BLaER1 treated with 17β-estradiol and CSF1 and Interleukin-3, amounts not matched to agents 10 nM and 100 nM (cell line): ENCODE data around the gene FADS2.

ENCODE experiments used
- H3K27ac ChIP-seq, 11 experiments: shearing (Covaris generic); formaldehyde crosslinking; 2 replicates each; pipeline ENCODE4 v1.8.1; 2022
- H3K27me3 ChIP-seq, 11 experiments: shearing (Covaris generic); formaldehyde crosslinking; 2 replicates each; pipeline ENCODE4 v1.8.1; 2022
- H3K36me3 ChIP-seq, 11 experiments: shearing (Covaris generic); formaldehyde crosslinking; 2 replicates each; pipeline ENCODE4 v1.8.1; 2022
- H3K4me1 ChIP-seq, 10 experiments: shearing (Covaris generic); formaldehyde crosslinking; 2 replicates each; pipeline ENCODE4 v1.8.1; 2022
- H3K4me2 ChIP-seq, 11 experiments: shearing (Covaris generic); formaldehyde crosslinking; 2 replicates each; pipeline ENCODE4 v1.8.1; 2022
- H3K4me3 ChIP-seq, 10 experiments: shearing (Covaris generic); formaldehyde crosslinking; 2 replicates each; pipeline ENCODE4 v1.8.1; 2022
- H3K9ac ChIP-seq, 11 experiments: shearing (Covaris generic); formaldehyde crosslinking; 2 replicates each; pipeline ENCODE4 v1.8.1; 2022
- H3K9me3 ChIP-seq, 11 experiments: shearing (Covaris generic); formaldehyde crosslinking; replicated peaks in 1 of 11; 2 replicates each; pipeline ENCODE4 v1.8.1; 2022
- H4K20me1 ChIP-seq, 11 experiments: shearing (Covaris generic); formaldehyde crosslinking; 2 replicates each; pipeline ENCODE4 v1.8.1; 2022
- Cebpa-rat ChIP-seq, 11 experiments: shearing (Covaris generic); IDR thresholded peaks; 2 replicates each; pipeline ENCODE4 v1.8.1; 2022

The FADS2 gene

DNA sequence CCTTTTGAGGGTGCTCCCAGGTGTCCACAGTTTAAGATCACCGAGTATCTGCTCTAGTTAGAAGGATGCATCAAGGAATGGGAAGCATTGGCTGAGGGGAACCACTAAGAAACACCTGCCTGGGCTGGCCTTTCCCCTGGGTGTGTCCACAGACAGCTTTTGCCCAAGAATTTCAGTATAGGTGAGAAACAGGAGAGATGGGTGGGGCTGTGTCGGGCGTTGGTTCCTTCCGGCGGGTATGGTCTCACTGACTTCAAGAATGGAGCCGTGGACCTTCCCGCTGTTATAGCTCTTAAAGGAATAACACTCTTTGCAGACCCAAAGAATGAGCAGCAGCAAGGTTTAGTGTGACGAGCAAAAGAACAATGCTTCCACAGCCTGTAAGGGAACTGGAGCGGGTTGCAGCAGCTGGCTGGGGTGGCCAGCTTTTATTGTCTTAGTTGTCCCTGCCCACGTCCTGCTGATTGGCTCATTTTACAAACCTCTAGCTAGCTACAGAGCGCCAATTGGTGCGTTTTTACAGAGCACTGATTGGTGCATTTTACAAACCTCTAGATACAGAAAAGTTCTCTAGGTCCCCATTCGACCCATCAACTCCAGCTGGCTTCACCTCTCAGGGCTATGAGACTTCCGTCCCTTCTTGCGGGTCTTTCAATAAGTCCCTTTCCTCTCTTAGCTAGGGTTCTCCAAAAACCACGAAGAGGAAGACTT, 13.7 kb upstream of the FADS2 start:
- peaks cover 7 to 29% (median 22%) of the 10 kb centered on the region in 10 experiments; a peak in 19 of 20 replicates for H3K4me1 ChIP-seq
- peak overlapping the region; percentile 91 to 98 (median 98) for H3K9ac ChIP-seq

DNA sequence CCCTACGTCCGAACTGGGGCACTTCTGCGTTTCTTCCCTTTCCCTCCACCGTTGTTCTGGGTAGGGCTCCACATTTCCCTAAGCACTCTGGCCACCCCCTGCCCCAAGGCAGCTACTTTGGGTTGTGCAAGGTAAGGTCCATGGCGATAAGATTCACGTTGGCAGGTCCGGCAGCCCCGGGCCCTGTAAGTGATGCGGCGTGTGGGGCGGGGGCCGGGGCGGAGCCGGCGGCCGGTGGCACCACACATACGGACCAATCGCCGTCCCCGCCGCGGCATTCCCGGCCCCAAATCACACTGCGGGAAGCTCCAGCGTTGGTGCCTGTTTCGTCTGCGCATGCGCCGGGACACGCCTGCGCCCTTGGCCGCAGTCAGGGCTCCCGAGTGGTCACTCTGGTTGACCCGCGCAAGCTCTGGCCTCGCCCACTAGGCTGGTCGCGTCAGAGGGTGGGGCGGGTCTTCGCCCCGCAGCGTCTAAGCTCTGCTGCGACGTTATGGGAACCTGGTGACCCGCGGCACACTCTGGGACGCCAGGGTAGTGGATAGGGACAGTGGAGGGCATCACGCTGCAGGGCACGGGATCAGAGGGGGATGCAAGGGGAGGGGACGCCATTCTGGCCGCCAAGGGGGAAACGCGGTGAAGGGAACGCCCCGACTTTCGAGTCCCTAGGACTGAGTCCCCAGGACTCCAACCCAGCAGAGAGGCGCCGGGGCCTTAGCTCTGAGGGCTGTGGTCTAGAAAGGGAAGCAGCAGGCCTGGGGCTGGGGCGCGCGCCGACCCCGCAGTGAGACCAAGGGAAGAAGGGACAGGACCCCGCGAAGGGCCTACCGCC, 12.9 kb upstream of the FADS2 start:
- Histone ChIP-seq H3K4me3 (peak overlapping the region; percentile 66 to 95 (median 90)), H4K20me1 (peaks cover 0 to 30% (median 3%) of the 10 kb centered on the region in 11 experiments; a peak in 8 of 22 replicates), H3K27me3 (no peaks in the 10 kb centered on the region), H3K4me1 (peaks cover 7 to 33% (median 22%) of the 10 kb centered on the region in 10 experiments; a peak in 19 of 20 replicates), H3K4me2 (peak overlapping the region; percentile 79 to 99 (median 89)), H3K27ac (peak overlapping the region; percentile 90 to 98 (median 97)), H3K9ac (peak overlapping the region; percentile 91 to 98 (median 98)), H3K9me3 (peaks cover 0 to 8% (median 4%) of the 10 kb centered on the region in 11 experiments; a peak in 10 of 22 replicates), H3K36me3 (peaks cover 32 to 44% (median 41%) of the 10 kb centered on the region in 11 experiments)
- no peak for TF ChIP-seq Cebpa-rat (IDR thresholded peaks at IDR 0.05)

More for the DNA sequence above, 13.7 kb upstream of the FADS2 start:
- Histone ChIP-seq H3K36me3 (peaks cover 40 to 52% (median 49%) of the 10 kb centered on the region in 11 experiments), H3K4me2 (peak overlapping the region; percentile 79 to 99 (median 89)), H3K4me3 (peak overlapping the region; percentile 66 to 95 (median 90)), H3K9me3 (peaks cover 0 to 8% (median 4%) of the 10 kb centered on the region in 11 experiments; a peak in 10 of 22 replicates), H4K20me1 (peaks cover 0 to 38% (median 3%) of the 10 kb centered on the region in 11 experiments; a peak in 9 of 22 replicates), H3K27me3 (no peaks in the 10 kb centered on the region), H3K27ac (peak overlapping the region; percentile 90 to 98 (median 97); a peak in 21 of 22 replicates)
- no peak for TF ChIP-seq Cebpa-rat (IDR thresholded peaks at IDR 0.05)

DNA sequence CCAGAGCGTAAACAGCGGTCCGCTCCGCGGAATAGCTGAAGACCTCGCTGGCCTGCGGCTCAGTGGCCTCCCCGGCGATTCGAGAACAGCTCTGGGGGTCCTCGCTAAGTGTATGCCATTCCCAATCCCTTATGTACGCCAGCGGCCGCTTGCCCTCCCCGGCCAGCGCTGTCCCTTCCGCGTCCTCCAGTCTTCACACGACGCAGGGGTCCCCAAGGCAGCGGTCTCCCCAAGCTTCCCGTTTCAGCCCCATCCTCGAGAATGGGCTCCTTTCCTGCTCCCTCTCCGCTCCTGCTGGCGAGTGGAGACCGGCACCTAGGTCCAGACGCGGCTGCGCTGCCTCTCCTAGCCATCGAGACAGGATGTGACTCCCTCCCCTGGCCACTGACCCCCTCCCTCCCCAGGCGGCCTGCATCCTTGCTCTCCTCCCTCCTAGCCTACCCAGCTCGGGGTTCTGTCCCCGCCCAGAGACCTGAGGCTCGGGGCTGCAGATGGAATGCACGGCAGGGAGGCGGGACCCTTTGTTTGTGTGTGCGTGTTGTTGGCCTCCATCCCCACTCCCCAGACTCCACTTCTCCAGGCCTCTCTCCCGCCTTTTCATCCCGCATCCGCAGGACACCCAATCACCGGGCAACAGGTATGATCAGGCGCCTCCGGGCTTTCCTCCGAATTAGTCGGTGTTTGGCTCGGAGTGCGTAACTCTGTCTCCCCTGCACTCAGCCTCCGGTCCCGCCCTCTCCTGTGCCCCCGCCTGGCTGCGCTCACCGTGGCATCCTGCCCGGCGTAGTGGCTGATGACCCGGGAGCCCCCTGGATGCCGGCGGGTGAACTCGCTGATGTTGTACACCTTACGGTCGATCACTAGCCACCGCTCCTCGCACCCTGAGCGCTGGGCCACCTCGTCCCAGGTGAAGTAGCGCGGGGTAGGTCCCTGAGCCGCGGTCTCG, 12.0 kb upstream of the FADS2 start:
- peaks cover 7 to 41% (median 22%) of the 10 kb centered on the region in 10 experiments; a peak in 19 of 20 replicates for H3K4me1 ChIP-seq

DNA sequence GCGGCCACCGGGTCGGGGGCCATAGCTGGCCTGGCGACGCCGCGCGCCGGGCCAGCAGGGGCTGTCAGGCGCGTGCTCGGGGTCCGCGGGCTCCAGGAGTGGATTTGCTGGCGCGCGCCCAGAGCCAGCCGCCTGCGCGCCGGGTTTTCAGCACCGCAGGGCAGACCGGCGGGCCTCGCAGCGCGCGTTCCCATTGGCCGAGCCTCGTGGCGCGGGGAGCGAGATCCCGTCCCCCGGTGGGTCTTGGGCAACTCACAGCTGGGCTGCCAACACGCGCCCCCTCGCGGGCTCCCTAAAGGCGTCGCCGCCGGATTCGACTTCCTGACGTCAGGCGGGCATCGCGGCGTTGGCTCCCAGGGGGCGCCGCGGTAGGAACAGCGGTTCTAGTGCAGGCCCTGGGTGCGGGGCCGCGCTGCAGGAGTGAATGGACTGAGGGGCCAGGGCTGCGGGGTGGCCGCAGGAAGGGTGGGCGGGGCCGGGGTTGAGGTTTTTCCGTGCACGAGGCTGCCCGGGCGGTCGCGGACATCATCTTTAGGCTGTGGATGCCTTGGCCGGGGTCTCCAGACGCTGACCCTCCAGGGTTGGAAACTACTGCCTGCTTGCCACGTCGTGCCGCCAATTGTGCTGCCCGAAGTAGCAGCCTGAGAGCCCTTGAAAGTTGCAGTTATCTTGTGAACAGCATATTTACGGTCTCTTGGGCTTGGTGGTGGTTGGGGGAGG, 11.2 kb upstream of the FADS2 start, which contains the start of gene FADS1:
FADS1 (minus strand) TSS at position 268 of the 720 bp plus-strand sequence; CDS start at position 194, 74 bp downstream.
- TF ChIP-seq Cebpa-rat (IDR thresholded peaks at IDR 0.05): peak in 8 of 11 experiments; percentile 65 to 95 (median 84); a peak in 15 of 22 replicates
- peaks cover 0 to 8% (median 4%) of the 10 kb centered on the region in 11 experiments; a peak in 10 of 22 replicates for H3K9me3 ChIP-seq
- H4K20me1 ChIP-seq: peaks cover 0 to 13% (median 0%) of the 10 kb centered on the region in 11 experiments; a peak in 4 of 22 replicates
- H3K9ac ChIP-seq: peak within 1 kb of the TSS; percentile 91 to 98 (median 98)
- peak within 1 kb of the TSS; percentile 79 to 99 (median 89) for H3K4me2 ChIP-seq
- H3K27me3 ChIP-seq: no peaks in the 10 kb centered on the region
- peak within 1 kb of the TSS; percentile 66 to 95 (median 90) for H3K4me3 ChIP-seq
- peaks cover 15 to 27% (median 24%) of the 10 kb centered on the region in 11 experiments for H3K36me3 ChIP-seq
- peaks cover 7 to 41% (median 22%) of the 10 kb centered on the region in 10 experiments; a peak in 19 of 20 replicates for H3K4me1 ChIP-seq
- peak within 1 kb of the TSS; percentile 90 to 98 (median 97) for H3K27ac ChIP-seq

More for the DNA sequence above, 12.0 kb upstream of the FADS2 start:
- peaks cover 0 to 8% (median 4%) of the 10 kb centered on the region in 11 experiments; a peak in 10 of 22 replicates for H3K9me3 ChIP-seq
- no peak for TF ChIP-seq Cebpa-rat (IDR thresholded peaks at IDR 0.05)
- H3K4me3 ChIP-seq: peak overlapping the region; percentile 66 to 95 (median 90)
- peak overlapping the region; percentile 90 to 98 (median 97) for H3K27ac ChIP-seq
- H3K36me3 ChIP-seq: peaks cover 23 to 35% (median 32%) of the 10 kb centered on the region in 11 experiments
- H3K9ac ChIP-seq: peak overlapping the region; percentile 91 to 98 (median 98)
- H4K20me1 ChIP-seq: peaks cover 0 to 22% (median 0%) of the 10 kb centered on the region in 11 experiments; a peak in 4 of 22 replicates
- H3K27me3 ChIP-seq: no peaks in the 10 kb centered on the region
- peak overlapping the region; percentile 79 to 99 (median 89) for H3K4me2 ChIP-seq

DNA sequence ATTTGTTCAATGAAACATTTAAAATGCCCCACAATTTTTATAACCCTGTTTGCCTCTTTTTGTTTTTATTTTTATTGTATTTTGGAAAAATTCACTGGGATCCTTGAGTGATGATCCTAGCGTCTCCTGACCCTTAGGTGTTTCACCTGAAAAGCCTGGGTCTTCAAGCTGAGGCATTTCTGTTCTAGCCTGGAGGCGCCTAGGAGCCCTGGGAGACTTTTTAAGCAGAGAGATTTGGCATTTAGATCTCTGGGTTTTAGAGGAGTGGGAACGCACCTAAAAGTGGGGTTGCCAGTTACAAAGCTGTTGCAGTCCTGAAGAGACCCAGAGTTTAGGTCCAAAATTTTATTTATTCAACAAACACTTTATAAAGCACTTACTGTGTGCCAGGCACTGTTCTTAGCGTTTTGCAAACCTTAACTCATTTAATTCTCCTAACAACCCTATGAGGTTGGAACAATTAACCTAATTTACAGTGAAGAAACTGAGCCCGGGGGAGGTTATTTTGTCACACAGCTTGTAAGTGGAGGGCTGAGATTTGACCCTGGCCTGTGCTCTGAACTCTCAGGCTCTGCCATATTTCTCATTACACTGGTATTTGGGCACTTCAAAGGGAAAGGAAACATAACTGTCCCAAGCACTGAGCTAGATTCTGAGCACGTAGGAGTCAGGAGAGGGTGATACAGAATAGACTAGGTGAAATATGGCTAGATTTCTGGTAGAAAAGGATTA, 10.5 kb upstream of the FADS2 start:
- Histone ChIP-seq H3K27ac (peak overlapping the region; percentile 25 to 98 (median 97); a peak in 19 of 22 replicates), H3K4me3 (peak overlapping the region; percentile 66 to 95 (median 90)), H4K20me1 (peaks cover 0 to 6% (median 0%) of the 10 kb centered on the region in 11 experiments; a peak in 3 of 22 replicates), H3K4me1 (peaks cover 7 to 41% (median 22%) of the 10 kb centered on the region in 10 experiments; a peak in 19 of 20 replicates), H3K4me2 (peak overlapping the region; percentile 79 to 99 (median 89)), H3K9ac (peak overlapping the region; percentile 64 to 98 (median 98)), H3K36me3 (peaks cover 7 to 19% (median 16%) of the 10 kb centered on the region in 11 experiments), H3K27me3 (no peaks in the 10 kb centered on the region), H3K9me3 (peaks cover 0 to 8% (median 4%) of the 10 kb centered on the region in 11 experiments; a peak in 10 of 22 replicates)
- no peak for TF ChIP-seq Cebpa-rat (IDR thresholded peaks at IDR 0.05)

DNA sequence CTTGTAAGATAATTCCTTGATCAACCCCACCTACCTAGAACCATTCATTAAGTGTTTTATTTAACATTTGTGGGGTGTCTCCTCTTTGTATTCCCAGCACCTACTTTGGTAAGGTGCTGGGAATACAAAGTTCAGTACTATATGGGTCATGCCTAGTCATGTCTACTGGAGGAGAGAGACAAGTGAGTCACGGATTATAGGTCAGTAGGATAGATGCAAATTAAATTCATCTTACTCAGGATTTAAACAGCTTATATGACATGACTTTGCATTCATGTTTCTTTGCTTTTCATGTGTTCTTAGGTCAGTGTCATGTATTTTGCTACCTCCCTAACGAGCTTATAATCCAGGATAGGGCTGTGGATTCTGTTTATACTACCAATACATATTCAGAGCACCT, 7.9 kb upstream of the FADS2 start:
- Histone ChIP-seq H3K4me3 (no peak overlapping the region), H3K27me3 (no peaks in the 10 kb centered on the region), H3K27ac (no peak overlapping the region), H3K9ac (no peak overlapping the region), H3K4me2 (no peak overlapping the region), H3K9me3 (no peaks in the 10 kb centered on the region), H3K36me3 (no peaks in the 10 kb centered on the region), H3K4me1 (peaks cover 6 to 24% (median 12%) of the 10 kb centered on the region in 10 experiments; a peak in 18 of 20 replicates), H4K20me1 (no peaks in the 10 kb centered on the region)
- no peak for TF ChIP-seq Cebpa-rat (IDR thresholded peaks at IDR 0.05)
